Ascending aorta (tissue), 2 donors: ENCODE data around the gene KLRG1. TPM values are rescaled to one million over a fixed set of nuclear protein-coding genes. Genes with fewer than 3 reads are reported as not detected.

ENCODE experiments used
- DNase-seq, 2 donors: peaks; one replicate each; pipeline ENCODE4 v3.0.0-alpha.2; 2019; ENCODE audit warnings: low spot score in 2 of 2
- H3K27ac ChIP-seq, 2 donors: fragments of 200-600 bp; sonication (generic); one replicate each; pipeline ENCODE4 v1.5.1; 2016 to 2017; ENCODE audit warnings: mild to moderate bottlenecking in 1 of 2
- H3K27me3 ChIP-seq: fragments of 200-600 bp; sonication (generic); one replicate; pipeline ENCODE4 v1.5.1; 2017
- H3K36me3 ChIP-seq, 2 donors: fragments of 200-600 bp; sonication (generic); one replicate each; pipeline ENCODE4 v1.5.1; 2016
- H3K4me1 ChIP-seq, 2 donors: fragments of 200-600 bp; sonication (generic); one replicate each; pipeline ENCODE4 v1.5.1; 2016 to 2017; ENCODE audit warnings: mild to moderate bottlenecking in 1 of 2
- H3K4me3 ChIP-seq, 2 donors: fragments of 200-600 bp; sonication (generic); one replicate each; pipeline ENCODE4 v1.5.1; 2016 to 2017; ENCODE audit warnings: mild to moderate bottlenecking in 1 of 2
- H3K9me3 ChIP-seq, 2 donors: fragments of 200-600 bp; sonication (generic); one replicate each; pipeline ENCODE4 v1.5.1; 2016
- CTCF ChIP-seq, 3 experiments: fragments of 200-600 bp in 2 of 3; fragments of 450-650 bp in 1 of 3; sonication (generic) in 2 of 3; IDR thresholded peaks; one replicate each; pipeline ENCODE4 v1.5.1; 2016 to 2019; ENCODE audit warnings: antibody characterized with exemption in 3 of 3, mild to moderate bottlenecking in 1 of 3, moderate library complexity in 1 of 3
- intact Hi-C: fragments of 100-400 bp; cut with DNase I; formaldehyde crosslinking; loops from one replicate; pipeline ENCODE4 v1.15.1; 2023
- total RNA-seq: library from RNA; depleted of rRNA; stranded (reverse); fragments of >200 nt; gene quantifications from one replicate; pipeline ENCODE4 v1.1.0, GENCODE V29; 2016

The KLRG1 gene
- total RNA-seq, 1 donor from 2014 or later, result 0.53 TPM

- Histone ChIP-seq H3K4me1 (peaks cover 0 to 22% of the 10 kb centered on the region in 2 donors), H3K4me3 (peak overlapping the region; percentile 78 to 83), H3K9me3 (no peaks in the 10 kb centered on the region), H3K36me3 (peaks cover 5 to 25% of the 10 kb centered on the region in 2 donors), H3K27me3 (no peaks in the 10 kb centered on the region), H3K27ac (peak overlapping the region; percentile 96 to 100)
- no peak for DNase-seq
- no peak for TF ChIP-seq CTCF (IDR thresholded peaks at IDR 0.05)
- intact Hi-C loops, result loop anchor here (1.0 to 5.0 kb wide), 6 partner anchors 34 to 706 kb away; partner anchors contain the start of genes A2M and RIMKLB
Measured at GRCh38 chr12:8948701-8949341, 40.5 kb upstream of the KLRG1 start.

- TF ChIP-seq CTCF (IDR thresholded peaks at IDR 0.05), result peak; percentile 36 to 63 (median 48)
- Histone ChIP-seq H3K4me1 (peaks cover 0 to 22% of the 10 kb centered on the region in 2 donors), H3K36me3 (peaks cover 0 to 17% of the 10 kb centered on the region in 2 donors), H3K9me3 (no peaks in the 10 kb centered on the region), H3K27me3 (no peaks in the 10 kb centered on the region), H3K27ac (peak within 1 kb of the TSS; percentile 96 to 100), H3K4me3 (peak within 1 kb of the TSS; percentile 78 to 83)
- intact Hi-C loops, result loop anchor here (1.0 to 10.0 kb wide), 7 partner anchors 34 to 915 kb away; partner anchors contain the start of genes A2M, FOXJ2 and RIMKLB
- DNase-seq, result peak; percentile 76 to 96
Measured at GRCh38 chr12:8949342-8950220, 39.8 kb upstream of the KLRG1 start, which contains the start of gene M6PR. Gene M6PR, minus strand, starts transcription at chr12:8949645. Its CDS starts 3,241 bp downstream, at chr12:8946404.

- no peaks in the 10 kb centered on the region for H3K27me3 ChIP-seq
- peak overlapping the region; percentile 78 to 83 for H3K4me3 ChIP-seq
- TF ChIP-seq CTCF (IDR thresholded peaks at IDR 0.05), result no peak
- peaks cover 0 to 11% of the 10 kb centered on the region in 2 donors for H3K36me3 ChIP-seq
- intact Hi-C loops, result loop anchor here (10.0 kb wide), 1 partner anchor 915 kb away; the partner anchor contains the start of gene FOXJ2
- peak overlapping the region; percentile 96 to 100 for H3K27ac ChIP-seq
- no peaks in the 10 kb centered on the region for H3K9me3 ChIP-seq
- DNase-seq, result no peak
- peaks cover 0 to 22% of the 10 kb centered on the region in 2 donors for H3K4me1 ChIP-seq
Measured at GRCh38 chr12:8950221-8950527, 39.2 kb upstream of the KLRG1 start.

- Histone ChIP-seq H3K4me3 (peak overlapping the region; percentile 78 to 83), H3K4me1 (peaks cover 0 to 22% of the 10 kb centered on the region in 2 donors), H3K9me3 (no peaks in the 10 kb centered on the region), H3K27ac (peak overlapping the region; percentile 96 to 100), H3K27me3 (no peaks in the 10 kb centered on the region), H3K36me3 (peaks cover 0 to 6% of the 10 kb centered on the region in 2 donors)
- no peak for DNase-seq
- no peak for TF ChIP-seq CTCF (IDR thresholded peaks at IDR 0.05)
- intact Hi-C loops, result loop anchor here (10.0 kb wide), 1 partner anchor 916 kb away; the partner anchor contains the start of gene FOXJ2
Measured at GRCh38 chr12:8950702-8951478, 38.5 kb upstream of the KLRG1 start.

- TF ChIP-seq CTCF (IDR thresholded peaks at IDR 0.05), result no peak
- H3K27me3 ChIP-seq, result no peaks in the 10 kb centered on the region
- DNase-seq, result no peak
- no peaks in the 10 kb centered on the region for H3K9me3 ChIP-seq
- peaks cover 0 to 22% of the 10 kb centered on the region in 2 donors for H3K4me1 ChIP-seq
- H3K4me3 ChIP-seq, result no peak overlapping the region
- intact Hi-C loops, result loop anchor here (10.0 kb wide), 1 partner anchor 917 kb away; the partner anchor contains the start of gene FOXJ2
- H3K27ac ChIP-seq, result no peak overlapping the region
- no peaks in the 10 kb centered on the region for H3K36me3 ChIP-seq
Measured at GRCh38 chr12:8951744-8952143, 37.6 kb upstream of the KLRG1 start.
